HFF-Myc (cell line): Measurements from ENCODE around the gene MRPS6.

Experiments
- DNase-seq: peaks from one replicate; pipeline ENCODE4 v3.0.0-alpha.2; 2011; ENCODE audit warnings: low read depth; ENCODE audit errors: extremely low read depth
- H3K4me3 ChIP-seq: replicated peaks from 2 replicates; pipeline ENCODE4 v1.5.1; 2011; ENCODE audit warnings: low read depth, mild to moderate bottlenecking, control low read depth, low read length
- CTCF ChIP-seq: IDR thresholded peaks from 2 replicates; pipeline ENCODE4 v1.5.1; 2012; ENCODE audit warnings: mild to moderate bottlenecking, low read depth, low read length, control low read depth; ENCODE audit errors: missing control alignments

The MRPS6 gene

DNA sequence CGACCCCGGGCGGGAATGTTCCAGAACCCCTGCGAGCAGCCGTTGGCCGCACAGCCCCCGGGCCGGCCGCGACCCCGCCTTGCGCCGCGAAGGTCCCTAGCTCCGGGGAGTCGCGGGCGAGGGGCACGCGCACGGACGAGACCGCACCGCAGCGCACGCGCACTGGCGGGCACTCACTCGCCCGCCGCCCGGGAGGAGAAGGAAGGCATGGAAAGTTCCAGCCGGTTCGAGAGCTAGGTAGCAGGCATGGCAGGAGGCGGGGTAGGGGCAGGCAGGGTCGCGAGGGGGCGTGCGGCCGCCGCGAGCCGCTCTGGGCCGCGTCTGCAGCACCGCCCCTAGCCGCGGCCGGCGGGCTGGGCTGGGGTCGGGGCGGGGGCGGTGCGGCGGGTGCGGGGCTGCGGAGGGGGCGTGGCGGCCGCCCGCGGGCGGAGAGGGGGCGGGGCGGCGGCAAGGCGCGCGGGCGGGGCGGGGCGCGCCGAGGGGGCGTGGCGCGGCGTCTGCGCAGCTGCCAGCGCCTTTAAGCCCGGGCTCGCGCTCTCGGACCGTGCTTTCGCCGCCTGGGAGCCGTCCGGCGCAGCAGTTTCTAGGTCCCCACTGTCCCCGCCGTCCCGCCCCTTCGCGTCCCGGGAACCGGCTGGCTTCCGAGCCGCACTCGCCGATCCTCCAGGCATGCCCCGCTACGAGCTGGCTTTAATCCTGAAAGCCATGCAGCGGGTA, at the start of gene MRPS6, which contains the start of gene SLC5A3:
Gene MRPS6, plus strand, starts transcription at position 547 of the 717 bp plus-strand sequence. Its CDS starts 123 bp downstream, at position 670.
Gene SLC5A3, plus strand, starts transcription at position 547 of the 717 bp plus-strand sequence. CDS start 21,621 bp downstream, outside the sequence.
- DNase-seq, result peak; percentile 38
- peak within 1 kb of the TSS; percentile 73 for H3K4me3 ChIP-seq
- TF ChIP-seq CTCF, result no peak

GRCh38 chr21:34023691-34024373, 49.5 kb upstream of the MRPS6 start:
- DNase-seq, result no peak
- no peak for TF ChIP-seq CTCF
- no peak overlapping the region for H3K4me3 ChIP-seq

- H3K4me3 ChIP-seq, result no peak overlapping the region
- TF ChIP-seq CTCF, result no peak
- DNase-seq, result no peak
Measured at GRCh38 chr21:34024374-34024693, 49.0 kb upstream of the MRPS6 start.

GRCh38 chr21:34027721-34028461, 45.5 kb upstream of the MRPS6 start:
- TF ChIP-seq CTCF, result no peak
- no peak for DNase-seq
- no peak overlapping the region for H3K4me3 ChIP-seq

GRCh38 chr21:34029743-34030528, 43.4 kb upstream of the MRPS6 start:
- no peak overlapping the region for H3K4me3 ChIP-seq
- TF ChIP-seq CTCF, result no peak
- DNase-seq, result peak; percentile 73

DNA sequence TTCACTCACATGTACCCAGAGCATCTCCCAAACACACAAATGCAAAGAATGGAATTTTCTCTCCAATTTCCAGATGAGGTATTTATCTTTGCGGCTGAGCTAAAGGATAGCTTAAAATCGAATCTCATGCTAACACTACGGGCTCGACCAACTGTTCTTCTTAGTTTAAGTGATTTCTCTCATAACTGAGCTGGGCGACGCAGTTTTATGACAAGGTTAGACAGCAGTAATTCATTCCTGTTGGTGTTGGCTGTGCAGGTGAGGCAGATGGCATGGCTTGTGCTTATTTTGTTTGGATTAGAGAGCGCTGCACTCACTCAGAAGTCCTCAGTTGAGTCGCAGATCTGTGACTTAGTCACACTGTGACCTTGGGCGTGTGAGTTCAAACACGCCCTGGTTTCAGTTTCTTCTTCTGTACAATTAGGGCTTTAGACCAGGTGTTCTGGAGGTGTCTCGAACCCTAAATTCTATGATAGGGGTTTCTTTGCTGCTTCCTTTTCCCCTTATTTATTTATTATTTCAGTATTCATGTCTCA, 41.5 kb upstream of the MRPS6 start:
- TF ChIP-seq CTCF, result no peak
- H3K4me3 ChIP-seq, result no peak overlapping the region

More for the DNA sequence above, 41.5 kb upstream of the MRPS6 start:
- no peak for DNase-seq
